Panc1 (cell line): ENCODE results near the gene TMEM271. TPM values are rescaled to one million over a fixed set of nuclear protein-coding genes. Genes with fewer than 3 reads are reported as not detected.
"Not testable (repeated sequence)": the region's sequence is repeated elsewhere in the genome, so short reads cannot be mapped to it uniquely, and the experiment has no call there.

Source experiments
- ATAC-seq: fragments of 200-7000 bp; cut with Tn5 transposase; 2 replicates; pipeline ENCODE4 v1.9.1; 2020; ENCODE audit warnings: mild to moderate bottlenecking, moderate library complexity
- BruUV-seq: library from RNA; stranded (reverse); fragments of 400-500 nt; replicated peaks from 2 replicates; lab custom pipeline; 2021; lab: Mats Ljungman, UMichigan
- CTCF ChIA-PET: fragments of 300-600 bp; sonication (Branson Sonifier 250); formaldehyde crosslinking; loops from one replicate; lab custom pipeline; 2022; ENCODE audit warnings: antibody characterized with exemption; lab: Charles Lee
- POLR2A ChIA-PET: fragments of 300-600 bp; sonication (Branson Sonifier 250); formaldehyde crosslinking; loops from one replicate; lab custom pipeline; 2022; ENCODE audit warnings: antibody characterized with exemption; lab: Charles Lee
- DNase-seq: peaks from one replicate; pipeline ENCODE4 v3.0.0-alpha.2; 2010; ENCODE audit warnings: low read depth, low spot score
- H3K27ac ChIP-seq: 2 replicates; pipeline ENCODE4 v1.5.1; 2011; ENCODE audit warnings: mild to moderate bottlenecking, low read length, inconsistent platforms
- H3K27me3 ChIP-seq: fragments of 200-500 bp; sonication (Bioruptor generic); 2 replicates; pipeline ENCODE4 v1.6.0; 2014; ENCODE audit warnings: low read length, inconsistent platforms; ENCODE audit not compliant: control insufficient read depth, insufficient read depth
- H3K36me3 ChIP-seq: fragments of 200-500 bp; sonication (Bioruptor generic); 2 replicates; pipeline ENCODE4 v1.5.1; 2014; ENCODE audit warnings: inconsistent platforms, mild to moderate bottlenecking, low read length, moderate library complexity; ENCODE audit not compliant: control insufficient read depth, insufficient read depth
- H3K4me1 ChIP-seq: 2 replicates; pipeline ENCODE4 v1.5.1; 2011; ENCODE audit warnings: inconsistent platforms, mild to moderate bottlenecking, low read length, moderate library complexity; ENCODE audit not compliant: control insufficient read depth, insufficient read depth
- H3K4me3 ChIP-seq, 2 experiments: 2 replicates each; pipeline ENCODE4 v1.5.1; 2011 to 2012; ENCODE audit warnings: low read depth in 2 of 2, low read length in 2 of 2, mild to moderate bottlenecking in 2 of 2, inconsistent platforms in 1 of 2, moderate library complexity in 1 of 2
- H3K9me3 ChIP-seq: fragments of 200-500 bp; sonication (Bioruptor generic); 2 replicates; pipeline ENCODE4 v1.5.1; 2014; ENCODE audit warnings: low read depth, mild to moderate bottlenecking, inconsistent platforms, low read length, moderate library complexity; ENCODE audit not compliant: control insufficient read depth, insufficient read depth
- POLR2AphosphoS5 ChIP-seq: IDR thresholded peaks from 2 replicates; pipeline ENCODE4 v1.6.1; 2012; ENCODE audit warnings: mild to moderate bottlenecking, low read depth, low read length, moderate library complexity
- SIN3A ChIP-seq: IDR thresholded peaks from 2 replicates; pipeline ENCODE4 v1.6.1; 2012; ENCODE audit warnings: low read depth, mild to moderate bottlenecking, low read length, moderate library complexity, borderline replicate concordance; ENCODE audit not compliant: insufficient read depth
- TCF7L2 ChIP-seq: IDR thresholded peaks from 2 replicates; pipeline ENCODE4 v1.6.1; 2011; ENCODE audit warnings: mild to moderate bottlenecking, low read depth, low read length, inconsistent platforms
- in situ Hi-C: cut with HindIII; loops from 2 replicates; pipeline ENCODE4 v1.10.0; 2016; ENCODE audit warnings: low sequenced_read_pairs, low pct_unique_long_range_greater_than_20kb
- intact Hi-C: fragments of 100-400 bp; cut with micrococcal nuclease; formaldehyde crosslinking; loops from one replicate; pipeline ENCODE4 v1.10.0; 2022; ENCODE audit not compliant: unreplicated experiment
- total RNA-seq: library from RNA; stranded (reverse); gene quantifications from one replicate; pipeline ENCODE4 v1.2.1, GENCODE V29; 2021; ENCODE audit not compliant: unreplicated experiment
- TF ChIP-seq, protein P1 (sequence below), 2 experiments: IDR thresholded peaks; 2 replicates each; pipeline ENCODE4 v1.6.1; 2011 to 2012; ENCODE audit warnings: low read depth in 2 of 2, control low read depth in 1 of 2, low read length in 1 of 2, mild to moderate bottlenecking in 1 of 2, moderate library complexity in 1 of 2; ENCODE audit not compliant: insufficient read depth in 1 of 2
- TF ChIP-seq, protein P2 (sequence below): fragments of 450-650 bp; IDR thresholded peaks from 2 replicates; pipeline ENCODE4 v1.5.1; 2017; ENCODE audit warnings: mild to moderate bottlenecking

The TMEM271 gene
- total RNA-seq, 1 experiment from 2014 or later: not detected

- in situ Hi-C loops: no loop called here
- ChIA-PET CTCF (no interaction called here), POLR2A (no interaction called here)
- Histone ChIP-seq H3K4me1 (no peaks in the 10 kb centered on the region), H3K27ac (no peak overlapping the region), H3K27me3 (no peaks in the 10 kb centered on the region), H3K4me3 (no peak overlapping the region), H3K36me3 (no peaks in the 10 kb centered on the region), H3K9me3 (no peaks in the 10 kb centered on the region)
- TF ChIP-seq, protein P1, sequence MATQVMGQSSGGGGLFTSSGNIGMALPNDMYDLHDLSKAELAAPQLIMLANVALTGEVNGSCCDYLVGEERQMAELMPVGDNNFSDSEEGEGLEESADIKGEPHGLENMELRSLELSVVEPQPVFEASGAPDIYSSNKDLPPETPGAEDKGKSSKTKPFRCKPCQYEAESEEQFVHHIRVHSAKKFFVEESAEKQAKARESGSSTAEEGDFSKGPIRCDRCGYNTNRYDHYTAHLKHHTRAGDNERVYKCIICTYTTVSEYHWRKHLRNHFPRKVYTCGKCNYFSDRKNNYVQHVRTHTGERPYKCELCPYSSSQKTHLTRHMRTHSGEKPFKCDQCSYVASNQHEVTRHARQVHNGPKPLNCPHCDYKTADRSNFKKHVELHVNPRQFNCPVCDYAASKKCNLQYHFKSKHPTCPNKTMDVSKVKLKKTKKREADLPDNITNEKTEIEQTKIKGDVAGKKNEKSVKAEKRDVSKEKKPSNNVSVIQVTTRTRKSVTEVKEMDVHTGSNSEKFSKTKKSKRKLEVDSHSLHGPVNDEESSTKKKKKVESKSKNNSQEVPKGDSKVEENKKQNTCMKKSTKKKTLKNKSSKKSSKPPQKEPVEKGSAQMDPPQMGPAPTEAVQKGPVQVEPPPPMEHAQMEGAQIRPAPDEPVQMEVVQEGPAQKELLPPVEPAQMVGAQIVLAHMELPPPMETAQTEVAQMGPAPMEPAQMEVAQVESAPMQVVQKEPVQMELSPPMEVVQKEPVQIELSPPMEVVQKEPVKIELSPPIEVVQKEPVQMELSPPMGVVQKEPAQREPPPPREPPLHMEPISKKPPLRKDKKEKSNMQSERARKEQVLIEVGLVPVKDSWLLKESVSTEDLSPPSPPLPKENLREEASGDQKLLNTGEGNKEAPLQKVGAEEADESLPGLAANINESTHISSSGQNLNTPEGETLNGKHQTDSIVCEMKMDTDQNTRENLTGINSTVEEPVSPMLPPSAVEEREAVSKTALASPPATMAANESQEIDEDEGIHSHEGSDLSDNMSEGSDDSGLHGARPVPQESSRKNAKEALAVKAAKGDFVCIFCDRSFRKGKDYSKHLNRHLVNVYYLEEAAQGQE (IDR thresholded peaks at IDR 0.05; ENCODE audit: insufficient read depth in 1 of 2, low read depth in 2 of 2, low read length in 1 of 2): no peak
- TF ChIP-seq SIN3A: no peak
- TF ChIP-seq POLR2AphosphoS5: no peak
- TF ChIP-seq, protein P2, sequence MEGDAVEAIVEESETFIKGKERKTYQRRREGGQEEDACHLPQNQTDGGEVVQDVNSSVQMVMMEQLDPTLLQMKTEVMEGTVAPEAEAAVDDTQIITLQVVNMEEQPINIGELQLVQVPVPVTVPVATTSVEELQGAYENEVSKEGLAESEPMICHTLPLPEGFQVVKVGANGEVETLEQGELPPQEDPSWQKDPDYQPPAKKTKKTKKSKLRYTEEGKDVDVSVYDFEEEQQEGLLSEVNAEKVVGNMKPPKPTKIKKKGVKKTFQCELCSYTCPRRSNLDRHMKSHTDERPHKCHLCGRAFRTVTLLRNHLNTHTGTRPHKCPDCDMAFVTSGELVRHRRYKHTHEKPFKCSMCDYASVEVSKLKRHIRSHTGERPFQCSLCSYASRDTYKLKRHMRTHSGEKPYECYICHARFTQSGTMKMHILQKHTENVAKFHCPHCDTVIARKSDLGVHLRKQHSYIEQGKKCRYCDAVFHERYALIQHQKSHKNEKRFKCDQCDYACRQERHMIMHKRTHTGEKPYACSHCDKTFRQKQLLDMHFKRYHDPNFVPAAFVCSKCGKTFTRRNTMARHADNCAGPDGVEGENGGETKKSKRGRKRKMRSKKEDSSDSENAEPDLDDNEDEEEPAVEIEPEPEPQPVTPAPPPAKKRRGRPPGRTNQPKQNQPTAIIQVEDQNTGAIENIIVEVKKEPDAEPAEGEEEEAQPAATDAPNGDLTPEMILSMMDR: no peak
- TF ChIP-seq TCF7L2: no peak
- DNase-seq (no peak), ATAC-seq (no peak)
- BruUV-seq: no TSS peak
- intact Hi-C loops: no loop called here
Observed at GRCh38 chr4:598925-599324, 22.8 kb upstream of the TMEM271 start.

GRCh38 chr4:592825-593520 lies 16.9 kb upstream of the TMEM271 start:
- BruUV-seq: no TSS peak
- intact Hi-C loops (no loop called here), in situ Hi-C loops (no loop called here)
- Histone ChIP-seq H3K27ac (no peak overlapping the region), H3K27me3 (no peaks in the 10 kb centered on the region), H3K4me3 (no peak overlapping the region), H3K36me3 (no peaks in the 10 kb centered on the region), H3K4me1 (no peaks in the 10 kb centered on the region), H3K9me3 (no peaks in the 10 kb centered on the region)
- POLR2A ChIA-PET: no interaction called here
- DNase-seq (no peak), ATAC-seq (no peak)
- CTCF ChIA-PET: no interaction called here
- TF ChIP-seq, protein P1 (IDR thresholded peaks at IDR 0.05; ENCODE audit: insufficient read depth in 1 of 2, low read depth in 2 of 2, low read length in 1 of 2): no peak
- TF ChIP-seq POLR2AphosphoS5 (no peak), SIN3A (no peak), TCF7L2 (no peak)
- TF ChIP-seq, protein P2: no peak

DNA sequence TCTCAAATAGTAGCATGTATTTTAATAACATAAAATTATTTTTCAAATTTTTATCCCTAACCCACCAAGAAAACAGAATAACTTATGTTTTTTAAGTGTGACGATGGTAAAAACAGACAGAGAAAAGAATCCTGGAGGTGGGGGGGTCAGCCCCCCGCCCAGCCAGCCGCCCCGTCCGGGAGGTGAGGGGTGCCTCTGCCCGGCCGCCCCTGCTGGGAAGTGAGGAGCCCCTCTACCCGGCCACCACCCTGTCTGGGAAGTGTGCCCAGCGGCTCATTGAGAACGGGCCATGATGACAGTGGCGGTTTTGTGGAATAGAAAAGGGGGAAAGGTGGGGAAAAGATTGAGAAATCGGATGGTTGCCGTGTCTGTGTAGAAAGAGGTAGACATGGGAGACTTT lies 16.1 kb upstream of the TMEM271 start:
- POLR2A ChIA-PET, CTCF ChIA-PET, H3K27ac ChIP-seq, H3K9me3 ChIP-seq, in situ Hi-C loops, H3K27me3 ChIP-seq, intact Hi-C loops, BruUV-seq, DNase-seq, H3K36me3 ChIP-seq, ATAC-seq, H3K4me1 ChIP-seq, H3K4me3 ChIP-seq: not testable (repeated sequence)
